ENCODE measurements around the gene CDC42.
"Not testable (repeated sequence)": the region's sequence is repeated elsewhere in the genome, so short reads cannot be mapped to it uniquely, and the experiment has no call there.

The CDC42 gene

DNA sequence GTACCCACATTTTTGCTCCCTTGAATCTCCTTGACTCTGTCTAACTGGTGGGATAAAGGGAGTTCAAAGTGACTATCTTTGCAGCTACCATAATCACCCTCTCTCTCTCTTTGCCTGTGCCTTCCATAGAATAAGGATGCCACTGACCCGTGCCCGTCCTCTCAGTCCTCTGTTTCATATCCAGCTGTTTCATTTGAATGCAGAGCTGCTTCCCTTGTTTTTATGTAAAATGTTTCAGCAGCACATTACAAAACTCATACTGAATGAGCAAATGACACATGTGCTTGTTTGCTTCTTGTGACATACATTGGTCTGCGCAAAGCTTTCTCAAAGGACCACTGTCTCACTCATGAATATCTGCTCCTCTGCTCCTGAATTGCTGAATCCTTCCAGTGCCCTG is 38.4 kb downstream of the CDC42 start:
- no peaks in the 10 kb centered on the region for H3K9me3 ChIP-seq (ENCODE audit: control insufficient read depth, low read length)
- H2BK15ac ChIP-seq (ENCODE audit: low read depth, poor library complexity, severe bottlenecking), result no peak overlapping the region
- H3K4me2 ChIP-seq (ENCODE audit: low read length, poor library complexity, severe bottlenecking), result no peak overlapping the region
- H3K4me1 ChIP-seq (ENCODE audit: control insufficient read depth, insufficient read depth, low read depth, low read length), result peaks cover 4% of the 10 kb centered on the region
- no peak overlapping the region for H2AK5ac ChIP-seq (ENCODE audit: low read length, severe bottlenecking)
- no peak overlapping the region for H3K18ac ChIP-seq (ENCODE audit: low read depth in 1 of 2, low read length in 2 of 2)
- no peak overlapping the region for H4K91ac ChIP-seq (ENCODE audit: low read length)
- H3K9ac ChIP-seq (ENCODE audit: low read length), result no peak overlapping the region
- H3K4ac ChIP-seq (ENCODE audit: low read depth in 1 of 2, low read length in 2 of 2), result no peak overlapping the region
- H2BK12ac ChIP-seq (ENCODE audit: low read length in 2 of 2), result no peak overlapping the region
- H3K27ac ChIP-seq (ENCODE audit: low read length, poor library complexity, severe bottlenecking), result no peak overlapping the region
- H3K36me3 ChIP-seq (ENCODE audit: control insufficient read depth in 1 of 2, insufficient read depth in 2 of 2, low read depth in 1 of 2, low read length in 2 of 2), result peaks cover 3 to 80% of the 10 kb centered on the region in 2 experiments
- no peak overlapping the region for H4K8ac ChIP-seq (ENCODE audit: low read length)
- WGBS, result 88% methylated on average over 3 of the region's 3 CpGs
- H2AFZ ChIP-seq (ENCODE audit: low read depth, low read length), result no peak overlapping the region
- H2BK120ac ChIP-seq (ENCODE audit: low read depth, low read length), result no peak overlapping the region
- H3K79me1 ChIP-seq (replicated peaks; ENCODE audit: low read length, poor library complexity, severe bottlenecking), result peaks cover 4% of the 10 kb centered on the region
- peak overlapping the region in 1 of 2 experiments; percentile 93 for H3K23ac ChIP-seq (ENCODE audit: low read length in 2 of 2)
- no peak for DNase-seq
- H3K4me3 ChIP-seq (ENCODE audit: insufficient read depth in 1 of 2, low read depth in 1 of 2, low read length in 2 of 2), result no peak overlapping the region
- no peak overlapping the region for H2BK5ac ChIP-seq (ENCODE audit: low read depth, low read length, poor library complexity, severe bottlenecking)
- H3K14ac ChIP-seq (ENCODE audit: low read length in 2 of 2), result no peak overlapping the region
- H3K27me3 ChIP-seq (ENCODE audit: control insufficient read depth in 1 of 2, insufficient read depth in 1 of 2, low read length in 2 of 2), result no peaks in the 10 kb centered on the region

DNA sequence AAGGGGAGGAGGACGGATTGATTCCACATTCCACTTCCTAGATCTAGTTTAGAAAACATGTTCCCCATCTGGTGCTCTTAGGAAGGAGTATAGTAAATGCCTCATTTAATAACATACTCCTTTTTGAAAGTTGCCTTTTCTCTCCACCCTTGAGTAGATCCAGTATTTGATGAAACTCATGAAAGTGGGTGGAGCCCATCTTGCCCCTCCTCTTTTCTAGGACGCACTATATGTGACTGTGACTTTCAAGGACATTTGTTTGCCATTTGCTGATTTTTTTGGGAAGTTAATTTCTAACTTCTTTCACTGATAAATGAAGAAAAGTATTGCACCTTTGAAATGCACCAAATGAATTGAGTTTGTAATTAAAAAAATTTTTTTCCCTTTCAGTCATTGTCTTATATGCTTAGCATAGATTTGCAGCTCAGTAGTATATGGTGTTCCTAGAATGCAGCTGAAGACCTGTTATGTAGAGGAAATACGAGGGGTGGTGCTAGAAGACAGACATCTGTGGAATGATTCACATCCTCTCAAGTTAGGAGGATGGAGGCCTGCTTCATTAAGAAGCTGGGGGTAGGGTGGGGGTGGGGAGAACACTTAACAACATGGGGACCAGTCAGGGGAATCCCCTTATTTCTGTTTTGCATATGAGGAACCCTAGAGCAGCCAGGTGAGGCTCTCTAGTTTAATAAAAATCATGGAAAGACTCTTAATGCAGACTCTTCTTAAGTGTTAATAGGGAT is 39.7 kb downstream of the CDC42 start:
- 0% methylated on average over 1 of the region's 3 CpGs for WGBS
- not testable (repeated sequence) for H2AK5ac ChIP-seq (ENCODE audit: low read length, severe bottlenecking); H3K27ac ChIP-seq (ENCODE audit: low read length, poor library complexity, severe bottlenecking); H3K18ac ChIP-seq (ENCODE audit: low read depth in 1 of 2, low read length in 2 of 2); H4K91ac ChIP-seq (ENCODE audit: low read length); H3K4me2 ChIP-seq (ENCODE audit: low read length, poor library complexity, severe bottlenecking); H2BK12ac ChIP-seq (ENCODE audit: low read length in 2 of 2); H3K79me1 ChIP-seq (replicated peaks; ENCODE audit: low read length, poor library complexity, severe bottlenecking); H2BK120ac ChIP-seq (ENCODE audit: low read depth, low read length); H2AFZ ChIP-seq (ENCODE audit: low read depth, low read length); H3K27me3 ChIP-seq (ENCODE audit: control insufficient read depth in 1 of 2, insufficient read depth in 1 of 2, low read length in 2 of 2); H3K4ac ChIP-seq (ENCODE audit: low read depth in 1 of 2, low read length in 2 of 2); H3K23ac ChIP-seq (ENCODE audit: low read length in 2 of 2); H3K4me3 ChIP-seq (ENCODE audit: insufficient read depth in 1 of 2, low read depth in 1 of 2, low read length in 2 of 2); H2BK5ac ChIP-seq (ENCODE audit: low read depth, low read length, poor library complexity, severe bottlenecking); H3K9ac ChIP-seq (ENCODE audit: low read length); H3K14ac ChIP-seq (ENCODE audit: low read length in 2 of 2); H2BK15ac ChIP-seq (ENCODE audit: low read depth, poor library complexity, severe bottlenecking); H3K4me1 ChIP-seq (ENCODE audit: control insufficient read depth, insufficient read depth, low read depth, low read length); H3K9me3 ChIP-seq (ENCODE audit: control insufficient read depth, low read length); H4K8ac ChIP-seq (ENCODE audit: low read length)
- DNase-seq, result peak; percentile 67
- H3K36me3 ChIP-seq (ENCODE audit: control insufficient read depth in 1 of 2, insufficient read depth in 2 of 2, low read depth in 1 of 2, low read length in 2 of 2), result peaks cover 9 to 78% of the 10 kb centered on the region in 2 experiments

DNA sequence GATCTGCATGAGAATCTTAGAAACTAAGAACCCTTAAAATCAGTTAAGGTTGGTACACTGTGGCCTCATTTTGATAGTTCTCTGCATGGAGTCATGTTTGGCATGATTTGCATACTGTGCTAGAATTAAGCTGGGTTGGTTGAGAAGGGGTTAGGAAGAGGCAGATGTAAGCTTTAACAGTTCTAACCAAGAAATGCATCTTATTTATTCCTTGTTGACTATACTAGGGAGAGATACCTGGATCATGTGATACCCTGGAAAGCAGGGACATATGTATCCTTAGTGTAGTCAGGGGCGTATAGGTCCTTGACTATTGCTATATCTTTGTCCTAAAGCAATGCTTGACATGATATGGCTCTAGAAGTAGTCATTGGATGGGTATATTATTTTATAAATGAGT is 41.0 kb downstream of the CDC42 start:
- H2BK15ac ChIP-seq (ENCODE audit: low read depth, poor library complexity, severe bottlenecking), result no peak overlapping the region
- H3K4me2 ChIP-seq (ENCODE audit: low read length, poor library complexity, severe bottlenecking), result no peak overlapping the region
- H3K79me1 ChIP-seq (replicated peaks; ENCODE audit: low read length, poor library complexity, severe bottlenecking), result peaks cover 11% of the 10 kb centered on the region
- H2BK12ac ChIP-seq (ENCODE audit: low read length in 2 of 2), result no peak overlapping the region
- no peak overlapping the region for H4K91ac ChIP-seq (ENCODE audit: low read length)
- no peak overlapping the region for H3K27ac ChIP-seq (ENCODE audit: low read length, poor library complexity, severe bottlenecking)
- H2AFZ ChIP-seq (ENCODE audit: low read depth, low read length), result no peak overlapping the region
- H2AK5ac ChIP-seq (ENCODE audit: low read length, severe bottlenecking), result no peak overlapping the region
- H3K4ac ChIP-seq (ENCODE audit: low read depth in 1 of 2, low read length in 2 of 2), result no peak overlapping the region
- no peaks in the 10 kb centered on the region for H3K27me3 ChIP-seq (ENCODE audit: control insufficient read depth in 1 of 2, insufficient read depth in 1 of 2, low read length in 2 of 2)
- DNase-seq, result no peak
- H3K36me3 ChIP-seq (ENCODE audit: control insufficient read depth in 1 of 2, insufficient read depth in 2 of 2, low read depth in 1 of 2, low read length in 2 of 2), result peaks cover 10 to 77% of the 10 kb centered on the region in 2 experiments
- H3K9me3 ChIP-seq (ENCODE audit: control insufficient read depth, low read length), result no peaks in the 10 kb centered on the region
- no peak overlapping the region for H3K14ac ChIP-seq (ENCODE audit: low read length in 2 of 2)
- H4K8ac ChIP-seq (ENCODE audit: low read length), result no peak overlapping the region
- no peak overlapping the region for H3K23ac ChIP-seq (ENCODE audit: low read length in 2 of 2)
- H2BK5ac ChIP-seq (ENCODE audit: low read depth, low read length, poor library complexity, severe bottlenecking), result no peak overlapping the region
- peaks cover 4% of the 10 kb centered on the region for H3K4me1 ChIP-seq (ENCODE audit: control insufficient read depth, insufficient read depth, low read depth, low read length)
- no peak overlapping the region for H3K18ac ChIP-seq (ENCODE audit: low read depth in 1 of 2, low read length in 2 of 2)
- no peak overlapping the region for H2BK120ac ChIP-seq (ENCODE audit: low read depth, low read length)
- H3K4me3 ChIP-seq (ENCODE audit: insufficient read depth in 1 of 2, low read depth in 1 of 2, low read length in 2 of 2), result no peak overlapping the region
- WGBS, result 97% methylated on average over 1 of the region's 1 CpG
- H3K9ac ChIP-seq (ENCODE audit: low read length), result no peak overlapping the region

DNA sequence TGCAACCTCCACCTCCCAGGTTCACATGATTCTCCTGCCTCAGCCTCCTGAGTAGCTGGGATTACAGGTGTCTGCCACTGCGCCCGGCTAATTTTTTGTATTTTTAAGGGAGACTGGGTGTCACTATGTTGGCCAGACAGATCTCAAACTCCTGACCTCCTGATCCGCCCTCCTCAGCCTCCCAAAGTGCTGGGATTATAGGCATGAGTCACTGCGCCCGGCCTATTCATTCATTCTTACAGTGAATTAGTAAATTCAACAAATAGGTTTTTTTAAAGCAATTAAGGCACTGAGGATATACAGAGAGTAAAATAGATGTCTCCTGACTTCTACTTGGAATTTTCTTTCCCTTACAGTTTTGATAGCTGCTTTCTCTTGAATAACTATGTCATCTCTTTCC is 43.5 kb downstream of the CDC42 start:
- Histone ChIP-seq H3K23ac (ENCODE audit: low read length in 2 of 2) (no peak overlapping the region), H2AK5ac (ENCODE audit: low read length, severe bottlenecking) (no peak overlapping the region), H3K4me1 (ENCODE audit: control insufficient read depth, insufficient read depth, low read depth, low read length) (peaks cover 4% of the 10 kb centered on the region), H2BK5ac (ENCODE audit: low read depth, low read length, poor library complexity, severe bottlenecking) (no peak overlapping the region), H3K4me3 (ENCODE audit: insufficient read depth in 1 of 2, low read depth in 1 of 2, low read length in 2 of 2) (no peak overlapping the region), H2AFZ (ENCODE audit: low read depth, low read length) (no peak overlapping the region), H2BK15ac (ENCODE audit: low read depth, poor library complexity, severe bottlenecking) (no peak overlapping the region), H4K8ac (ENCODE audit: low read length) (no peak overlapping the region), H3K79me1 (replicated peaks; ENCODE audit: low read length, poor library complexity, severe bottlenecking) (peaks cover 19% of the 10 kb centered on the region), H3K14ac (ENCODE audit: low read length in 2 of 2) (no peak overlapping the region), H3K4me2 (ENCODE audit: low read length, poor library complexity, severe bottlenecking) (no peak overlapping the region), H3K36me3 (ENCODE audit: control insufficient read depth in 1 of 2, insufficient read depth in 2 of 2, low read depth in 1 of 2, low read length in 2 of 2) (peaks cover 16 to 80% of the 10 kb centered on the region in 2 experiments), H3K27me3 (ENCODE audit: control insufficient read depth in 1 of 2, insufficient read depth in 1 of 2, low read length in 2 of 2) (no peaks in the 10 kb centered on the region), H3K9me3 (ENCODE audit: control insufficient read depth, low read length) (no peaks in the 10 kb centered on the region), H2BK120ac (ENCODE audit: low read depth, low read length) (no peak overlapping the region), H3K27ac (ENCODE audit: low read length, poor library complexity, severe bottlenecking) (no peak overlapping the region), H3K9ac (ENCODE audit: low read length) (peak overlapping the region; percentile 20), H3K18ac (ENCODE audit: low read depth in 1 of 2, low read length in 2 of 2) (no peak overlapping the region), H4K91ac (ENCODE audit: low read length) (no peak overlapping the region), H3K4ac (ENCODE audit: low read depth in 1 of 2, low read length in 2 of 2) (no peak overlapping the region), H2BK12ac (ENCODE audit: low read length in 2 of 2) (no peak overlapping the region)
- WGBS, result 100% methylated on average over 2 of the region's 5 CpGs
- DNase-seq, result no peak

Data from mesenchymal stem cell (in vitro differentiated cells and primary cell).